GM12875 (cell line): ENCODE results near the gene NUP62.
"Not testable (repeated sequence)": the region's sequence is repeated elsewhere in the genome, so short reads cannot be mapped to it uniquely, and the experiment has no call there.

ENCODE experiments used
- H3K4me3 ChIP-seq: one replicate; pipeline ENCODE4 v1.5.1; 2011; ENCODE audit warnings: low read depth, low read length, control low read depth
- CTCF ChIP-seq: IDR thresholded peaks from 2 replicates; pipeline ENCODE4 v1.5.1; 2011; ENCODE audit warnings: low read depth, mild to moderate bottlenecking, control low read depth, inconsistent platforms, low read length, moderate library complexity, borderline replicate concordance; ENCODE audit not compliant: insufficient read depth

NUP62 gene

DNA sequence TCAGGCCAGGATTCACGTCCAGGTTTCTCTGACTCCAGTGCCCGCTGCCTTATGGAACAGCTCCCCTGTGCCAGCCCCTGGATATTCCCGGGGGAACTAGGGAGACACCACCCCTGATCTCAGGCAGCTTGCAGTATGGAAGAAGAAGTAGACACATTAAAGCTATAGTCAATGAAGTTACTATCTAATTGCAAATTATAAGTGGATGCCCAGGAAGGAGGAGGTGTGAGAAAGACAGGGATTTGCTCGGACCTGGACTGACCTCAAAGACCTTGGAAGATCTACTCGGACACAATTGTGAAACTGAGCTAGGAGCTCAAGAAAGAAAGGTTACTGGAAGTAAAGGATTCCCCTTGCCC, 21.3 kb upstream of the NUP62 start:
- H3K4me3 ChIP-seq = no peak overlapping the region
- TF ChIP-seq CTCF = no peak

- TF ChIP-seq CTCF = no peak
- no peak overlapping the region for H3K4me3 ChIP-seq
These were observed 20.7 kb upstream of the NUP62 start for GRCh38 chr19:49949742-49950589.

GRCh38 chr19:49946415-49946814, 17.1 kb upstream of the NUP62 start:
- TF ChIP-seq CTCF = no peak
- no peak overlapping the region for H3K4me3 ChIP-seq

GRCh38 chr19:49944567-49944966, 15.3 kb upstream of the NUP62 start:
- not testable (repeated sequence) for H3K4me3 ChIP-seq

DNA sequence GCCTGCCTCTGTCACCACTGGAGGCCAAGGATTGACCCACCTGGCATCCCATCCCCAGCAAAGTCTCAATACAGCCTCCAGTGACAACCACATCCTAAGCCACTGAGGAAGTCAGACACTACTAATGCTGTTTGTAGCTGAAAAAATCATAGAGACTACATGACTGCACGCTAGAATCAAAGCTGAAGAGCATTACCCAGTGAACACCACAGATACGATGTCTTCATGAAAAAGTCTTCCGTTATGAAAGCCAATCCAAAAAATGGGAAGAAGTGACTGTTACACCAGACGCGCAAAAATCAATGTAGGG, 11.1 kb upstream of the NUP62 start:
- TF ChIP-seq CTCF = no peak
- no peak overlapping the region for H3K4me3 ChIP-seq

- no peak overlapping the region for H3K4me3 ChIP-seq
- peak; percentile 16; the same call in 1 of the 2 replicates for TF ChIP-seq CTCF
These were observed 10.6 kb upstream of the NUP62 start for GRCh38 chr19:49939721-49940481.

DNA sequence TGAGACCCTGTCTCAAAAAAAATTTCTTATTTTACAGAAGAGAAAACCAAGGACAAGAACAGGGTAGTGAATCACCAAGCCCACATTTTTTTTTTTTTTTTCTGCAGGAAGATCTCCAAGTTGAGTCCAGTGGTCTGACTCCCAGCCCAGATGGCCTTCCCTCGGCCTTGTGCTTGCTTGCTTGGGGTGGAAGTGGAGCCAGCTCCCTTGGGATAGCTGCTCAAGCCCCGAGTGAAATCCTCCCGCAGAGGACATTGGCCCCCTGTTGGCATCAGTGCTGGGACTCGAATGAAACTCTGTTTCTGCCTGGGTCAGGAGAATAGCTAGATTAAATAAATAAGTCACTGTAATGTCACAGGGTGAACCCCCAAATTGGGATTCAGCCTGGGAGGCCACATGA, 9.4 kb upstream of the NUP62 start:
- H3K4me3 ChIP-seq = no peak overlapping the region
- no peak for TF ChIP-seq CTCF
